SK-N-SH (cell line): ENCODE results near the gene CHCHD5.

Source experiments
- CTCF ChIP-seq: fragments of 200-600 bp; sonication (generic); IDR thresholded peaks from 2 replicates; pipeline ENCODE4 v1.6.1; 2017; ENCODE audit warnings: antibody characterized with exemption, mild to moderate bottlenecking, moderate library complexity
- EP300 ChIP-seq, 2 experiments: IDR thresholded peaks; 2 replicates each; pipeline versions ENCODE4 v1.4.0 to v1.6.1; 2012; ENCODE audit warnings: borderline replicate concordance in 1 of 2, low read depth in 1 of 2, low read length in 1 of 2
- FOSL2 ChIP-seq: IDR thresholded peaks from 2 replicates; pipeline ENCODE4 v1.4.0; 2012; ENCODE audit warnings: low read depth, mild to moderate bottlenecking, moderate library complexity, borderline replicate concordance
- REST ChIP-seq: IDR thresholded peaks from 2 replicates; pipeline ENCODE4 v1.6.1; 2012; ENCODE audit warnings: mild to moderate bottlenecking, low read depth, low read length, moderate library complexity
- TAF1 ChIP-seq: IDR thresholded peaks from 2 replicates; pipeline ENCODE4 v1.6.1; 2012; ENCODE audit warnings: low read depth, mild to moderate bottlenecking, low read length, moderate library complexity, borderline replicate concordance
- USF2 ChIP-seq: fragments of 150-350 bp; IDR thresholded peaks from 2 replicates; pipeline ENCODE4 v1.6.1; 2017; ENCODE audit warnings: antibody characterized with exemption, low read length, low read depth, borderline replicate concordance

- TF ChIP-seq REST (no peak), TAF1 (no peak), CTCF (no peak), FOSL2 (no peak), USF2 (no peak), EP300 (IDR thresholded peaks at IDR 0.05; ENCODE audit: borderline replicate concordance in 1 of 2, low read depth in 1 of 2, low read length in 1 of 2) (no peak)
These were observed 29.9 kb downstream of the CHCHD5 start for GRCh38 chr2:112614201-112614840.
